Stimulated activated CD4-positive, alpha-beta T cell treated with anti-CD3 and anti-CD28 coated beads, Interleukin-12 subunit alpha, Interleukin-12 subunit beta, amount 100 ng/mL, for 48 hours (primary cell): Measurements from ENCODE around the gene CTSA.

Source experiments
- DNase-seq, 3 donors: peaks; one replicate each; pipeline ENCODE4 v3.0.0-alpha.2; 2020; ENCODE audit warnings: low read depth in 2 of 3, low spot score in 1 of 3

CTSA gene

GRCh38 chr20:45890985-45891983 is at the start of gene CTSA, which contains the start of gene NEURL2:
Gene CTSA (plus strand): TSS chr20:45891335. CDS start chr20:45891569, 234 bp downstream.
Gene NEURL2 (minus strand): TSS chr20:45891208. CDS start chr20:45890991, 217 bp downstream.
- peak; percentile 74 to 80 (median 75) for DNase-seq

- no peak for DNase-seq
Observed at GRCh38 chr20:45841407-45842129, 49.6 kb upstream of the CTSA start.

GRCh38 chr20:45842169-45842812 is 48.8 kb upstream of the CTSA start:
- no peak for DNase-seq

GRCh38 chr20:45843506-45843905 is 47.6 kb upstream of the CTSA start:
- DNase-seq = no peak

- DNase-seq = no peak
Observed at GRCh38 chr20:45845452-45845851, 45.7 kb upstream of the CTSA start.

GRCh38 chr20:45848421-45848820 is 42.7 kb upstream of the CTSA start:
- DNase-seq = no peak

- DNase-seq = no peak
Observed at GRCh38 chr20:45848969-45849582, 42.1 kb upstream of the CTSA start.

GRCh38 chr20:45850238-45850637 is 40.9 kb upstream of the CTSA start:
- DNase-seq = no peak

GRCh38 chr20:45850926-45851325 is 40.2 kb upstream of the CTSA start:
- no peak for DNase-seq

GRCh38 chr20:45851501-45851900 is 39.6 kb upstream of the CTSA start:
- no peak for DNase-seq

GRCh38 chr20:45852326-45852725 is 38.8 kb upstream of the CTSA start:
- no peak for DNase-seq

GRCh38 chr20:45853484-45853883 is 37.7 kb upstream of the CTSA start:
- no peak for DNase-seq

GRCh38 chr20:45857114-45857881 is 33.8 kb upstream of the CTSA start, which contains the start of the genes ACOT8 and ZSWIM3:
Gene ACOT8 (minus strand): TSS chr20:45857392. CDS start chr20:45857315, 77 bp downstream.
Gene ZSWIM3 (plus strand): TSS chr20:45857614. CDS start chr20:45857826, 212 bp downstream.
- peak; percentile 87 to 99 (median 91) for DNase-seq

GRCh38 chr20:45857882-45858216 is 33.3 kb upstream of the CTSA start:
- peak; percentile 26 to 42 (median 35) for DNase-seq

- no peak for DNase-seq
Observed at GRCh38 chr20:45859916-45860315, 31.2 kb upstream of the CTSA start.

GRCh38 chr20:45860560-45861220 is 30.4 kb upstream of the CTSA start:
- no peak for DNase-seq

- no peak for DNase-seq
Observed at GRCh38 chr20:45861221-45862075, 29.7 kb upstream of the CTSA start.
